ENCODE results near the gene NMUR1.
A peak's percentile ranks its signal among the peaks of the same experiment; 100 is the strongest.

NMUR1 gene

DNA sequence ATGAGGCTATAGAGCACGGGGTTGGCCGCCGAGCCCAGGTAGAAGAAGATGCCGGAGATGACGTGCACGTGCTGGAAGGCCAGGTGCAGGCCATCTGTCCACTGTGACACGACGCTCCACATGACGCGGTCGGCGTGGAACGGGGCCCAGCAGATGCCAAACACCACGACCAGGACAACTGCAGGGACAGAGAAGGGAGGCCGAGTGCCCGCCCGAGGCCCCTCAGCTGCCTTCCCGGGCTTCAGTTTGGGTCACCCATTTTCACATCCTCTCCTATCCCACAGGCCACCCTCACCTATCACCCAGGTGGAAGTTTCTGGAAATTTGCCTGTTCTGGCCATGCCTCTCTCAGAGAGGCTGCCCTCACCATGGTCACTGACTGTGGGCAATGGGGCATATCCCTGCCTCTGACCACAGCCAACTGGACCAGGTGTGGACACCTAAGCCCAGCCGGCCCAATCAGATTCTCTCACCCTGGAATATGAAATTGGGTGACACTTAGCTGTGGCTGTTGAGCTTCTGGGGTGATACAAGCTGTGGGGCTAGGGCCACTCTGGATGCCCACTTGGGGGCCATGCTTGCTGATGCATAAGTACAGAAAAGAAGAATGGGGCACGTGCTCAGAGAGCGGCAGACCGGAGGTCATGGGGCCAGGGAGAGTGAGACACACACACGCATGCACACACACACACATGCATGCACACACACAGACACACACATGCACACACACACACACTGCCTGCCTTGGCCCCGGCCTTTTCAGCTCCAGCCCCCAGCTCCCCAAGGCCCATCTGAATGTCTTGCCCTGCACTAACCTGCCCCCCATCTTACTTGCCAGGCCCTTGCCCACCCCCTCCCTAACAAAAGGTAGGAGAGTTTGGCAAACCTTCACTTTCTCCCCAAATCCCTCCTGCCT lies 4.7 kb downstream of the NMUR1 start:
- DNase-seq (ENCODE audit: low spot score) = no peak

DNA sequence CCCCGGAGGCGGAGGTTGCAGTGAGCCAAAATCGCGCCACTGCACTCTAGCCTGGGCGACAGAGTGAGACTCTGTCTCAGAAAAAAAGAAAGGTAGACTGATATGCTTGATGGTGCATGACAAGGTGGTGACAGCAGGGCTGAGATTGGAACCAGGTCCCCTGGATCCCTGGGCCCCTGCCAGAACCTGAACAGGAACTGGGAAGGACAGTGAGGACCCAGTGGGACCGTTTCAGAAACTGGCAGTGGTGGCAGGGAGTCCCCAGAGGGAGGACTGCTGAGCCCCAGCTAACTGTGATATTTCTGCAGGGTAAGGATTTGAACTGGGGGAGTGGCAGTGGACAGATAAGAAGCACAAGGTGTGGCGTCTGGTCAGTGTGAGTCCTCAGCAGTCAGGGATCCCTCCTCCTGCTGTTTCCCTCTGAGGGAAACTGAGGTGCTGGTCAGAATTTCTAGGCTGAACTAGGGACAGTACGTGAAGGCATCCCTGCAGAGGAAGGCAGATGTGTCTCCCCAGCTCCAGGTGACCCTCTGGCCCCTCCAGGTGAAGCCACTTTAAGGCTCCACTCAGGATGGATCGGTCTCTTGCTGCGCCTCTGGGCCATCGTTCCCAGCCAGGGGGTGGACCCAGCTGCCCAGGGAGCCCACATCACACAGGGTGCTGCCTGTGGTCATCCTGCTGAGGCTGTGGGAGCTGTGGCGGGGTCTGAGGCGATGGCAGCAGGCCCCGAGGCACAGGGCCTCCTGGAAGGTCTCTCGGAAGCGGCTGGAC lies 5.6 kb downstream of the NMUR1 start:
- DNase-seq (ENCODE audit: low spot score) = no peak

DNA sequence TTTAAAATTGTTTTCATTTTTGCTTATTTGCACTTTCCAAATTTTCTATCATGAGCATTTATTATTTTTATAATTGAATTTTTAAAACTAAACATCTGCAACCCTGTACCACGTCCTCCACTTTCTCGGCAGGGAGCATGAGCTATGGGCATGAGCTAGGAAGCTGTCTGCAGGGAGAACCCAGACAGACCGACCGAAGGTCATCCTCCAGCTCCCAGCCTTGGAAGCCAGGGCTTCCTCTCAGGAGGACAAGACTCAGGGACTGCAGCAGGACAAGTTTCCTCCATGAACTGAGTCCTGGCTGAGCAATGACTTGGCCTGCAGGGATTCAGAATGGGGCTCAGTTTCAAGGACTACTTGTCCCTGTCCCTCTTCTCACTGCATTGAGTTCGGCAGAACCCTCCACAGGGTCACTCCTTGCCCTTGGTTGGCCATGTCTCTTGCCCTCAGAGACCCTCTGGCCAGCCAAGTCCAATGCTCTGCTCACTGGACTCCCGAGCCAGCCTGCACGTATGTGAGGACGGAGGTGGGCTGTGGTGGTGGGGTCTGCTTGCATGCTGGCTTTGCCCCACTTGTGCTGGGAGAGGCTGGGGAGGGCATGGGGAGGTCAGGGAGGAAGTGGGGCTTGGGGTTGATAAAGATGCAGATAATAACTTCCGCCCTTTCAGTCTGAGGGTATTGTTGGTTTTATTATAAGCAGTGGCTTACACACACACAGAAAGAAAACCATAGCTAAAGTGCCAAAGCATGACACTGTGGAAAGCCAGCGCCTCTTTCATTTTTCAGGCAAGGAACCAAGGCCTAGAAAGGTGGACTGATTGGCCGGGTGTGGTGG lies 6.6 kb downstream of the NMUR1 start:
- DNase-seq (ENCODE audit: low spot score) = no peak

DNA sequence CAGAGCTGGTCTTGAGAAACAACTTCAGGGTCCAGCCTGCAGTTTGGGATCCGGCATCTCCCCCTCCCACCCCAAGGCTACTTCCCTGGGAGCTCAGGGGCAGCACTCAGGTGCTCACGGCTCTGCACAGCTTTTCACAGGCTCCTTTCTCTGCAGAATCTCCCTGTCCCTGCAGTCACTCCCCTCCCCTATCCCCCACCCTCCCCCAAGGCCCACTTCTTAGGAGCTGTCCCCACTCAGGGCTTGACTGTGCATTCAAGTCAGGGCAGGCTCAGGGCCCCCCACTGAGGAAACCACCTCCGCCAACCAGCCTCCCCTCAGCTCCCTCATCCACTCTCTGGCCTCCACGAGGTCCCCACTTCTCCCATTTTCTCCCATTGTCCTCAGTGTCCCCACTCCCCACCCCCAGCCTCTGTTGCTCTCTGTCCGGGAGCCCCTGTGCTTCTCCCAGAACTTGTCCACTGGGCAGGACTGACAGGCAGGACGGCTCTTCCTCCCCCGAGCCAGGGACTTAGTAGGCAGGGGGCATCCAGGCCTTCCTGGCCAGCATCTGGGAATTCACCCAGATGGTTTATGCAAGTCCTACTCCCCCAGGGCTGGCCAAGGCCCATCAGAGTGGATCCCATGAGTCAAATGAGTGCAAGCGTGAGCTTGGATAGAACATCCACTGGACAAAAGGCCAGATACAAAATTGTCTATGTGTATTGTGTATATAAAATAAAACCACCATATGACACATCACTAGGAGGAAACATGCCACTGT lies 7.6 kb downstream of the NMUR1 start:
- no peak for DNase-seq (ENCODE audit: low spot score)

DNA sequence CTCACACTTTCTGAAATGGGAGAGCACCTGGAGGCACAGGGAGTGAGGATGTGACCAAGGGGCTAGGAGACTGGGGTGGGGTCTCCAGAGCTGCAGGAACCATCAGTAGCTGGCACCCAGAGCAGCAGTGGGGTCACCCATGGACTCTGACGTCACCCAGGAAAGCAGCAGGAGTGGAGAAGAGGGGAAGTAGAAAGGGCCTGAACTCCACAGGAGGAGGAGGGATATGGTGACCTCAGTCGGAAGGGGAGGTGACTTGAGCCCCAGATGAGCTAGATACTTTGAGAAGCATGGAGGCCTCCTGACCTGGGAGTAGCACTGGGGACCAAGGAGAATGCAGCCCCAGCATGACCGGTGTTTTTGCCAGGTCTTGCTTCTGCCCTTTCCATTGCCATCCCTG lies 8.8 kb downstream of the NMUR1 start:
- DNase-seq (ENCODE audit: low spot score) = no peak

DNA sequence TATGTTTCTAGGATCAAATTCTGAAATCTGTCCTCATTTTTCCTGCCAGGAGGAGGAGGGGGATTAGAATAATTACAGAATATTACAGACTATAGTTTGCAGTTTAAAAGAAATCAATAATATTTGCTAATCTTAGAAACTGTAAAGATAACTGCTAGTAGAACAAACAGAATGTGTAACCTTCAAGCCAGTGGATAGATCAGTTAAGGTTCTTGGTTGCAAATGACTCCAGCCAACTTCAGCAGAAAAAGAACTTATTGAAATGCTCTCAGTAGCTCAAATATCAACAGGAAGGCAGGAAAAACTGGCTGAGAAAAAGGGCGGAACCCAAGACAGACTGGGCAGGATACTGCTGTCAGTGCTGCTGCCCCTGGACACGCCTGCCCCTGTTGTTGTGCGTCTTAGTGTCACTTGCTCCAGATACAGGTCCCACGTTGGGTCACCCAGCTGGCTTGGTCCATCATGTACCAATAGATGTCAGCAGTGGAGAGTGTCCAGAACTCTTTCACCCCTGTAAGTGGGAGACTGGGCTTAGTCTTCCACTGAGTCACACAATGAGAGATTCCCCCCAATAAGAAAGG lies 10.2 kb downstream of the NMUR1 start:
- DNase-seq (ENCODE audit: low spot score) = no peak

DNA sequence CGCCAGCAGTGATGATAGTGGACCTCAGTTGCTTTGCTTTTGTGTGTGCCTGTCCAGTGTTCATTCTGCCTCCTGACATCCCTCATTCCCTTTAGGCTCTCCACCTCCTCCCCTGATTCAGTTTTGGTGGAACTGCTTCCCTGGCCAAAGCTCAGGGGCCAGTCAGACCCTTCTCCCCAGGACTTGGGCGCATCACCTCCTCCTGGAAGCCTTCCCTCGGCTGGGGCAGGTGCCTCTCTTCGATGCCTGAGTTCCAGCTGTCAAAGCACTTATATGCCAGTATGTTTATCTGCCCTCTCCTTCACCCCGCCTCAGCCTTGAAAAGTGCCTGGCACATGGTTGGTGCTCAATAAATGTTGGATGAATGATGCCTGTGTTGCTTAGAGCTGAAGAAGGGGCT lies 11.5 kb downstream of the NMUR1 start:
- DNase-seq (ENCODE audit: low spot score) = no peak

DNA sequence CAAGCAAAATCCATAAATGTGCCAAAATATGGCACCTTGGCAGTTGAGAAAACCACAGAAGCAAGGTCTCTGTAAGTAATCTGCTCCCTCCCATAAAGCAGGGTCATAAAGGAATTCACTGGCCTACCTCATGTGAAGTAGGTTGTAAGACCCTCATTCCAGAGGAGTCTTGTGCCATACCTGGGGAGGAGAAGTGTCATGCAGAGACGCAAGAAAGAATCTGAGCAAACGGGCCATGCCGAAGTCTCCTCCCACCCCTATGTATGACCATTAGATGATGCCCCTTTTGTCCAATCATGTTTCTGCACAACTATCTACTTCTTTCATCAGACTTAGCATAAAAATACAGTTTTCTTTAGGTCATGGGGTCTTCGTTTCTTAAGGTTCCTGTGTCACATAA lies 14.6 kb downstream of the NMUR1 start:
- DNase-seq (ENCODE audit: low spot score) = no peak

DNA sequence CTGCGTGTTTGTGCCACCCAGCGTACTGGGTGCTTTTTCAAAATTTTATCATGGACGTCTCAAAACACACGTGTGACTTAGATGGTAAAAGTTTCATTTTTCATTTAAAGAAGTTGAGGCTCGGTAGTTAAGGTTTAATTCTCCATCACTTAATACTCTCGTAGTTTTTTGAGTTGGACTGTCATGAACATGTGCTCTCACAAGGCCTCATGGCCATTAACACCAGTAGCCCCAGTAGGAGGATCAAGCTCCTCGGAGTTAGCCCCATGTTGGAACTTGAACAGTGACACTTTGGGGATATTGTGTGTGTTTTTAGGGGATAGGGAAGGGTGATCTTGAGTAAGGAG lies 15.3 kb downstream of the NMUR1 start:
- DNase-seq (ENCODE audit: low spot score) = no peak

DNA sequence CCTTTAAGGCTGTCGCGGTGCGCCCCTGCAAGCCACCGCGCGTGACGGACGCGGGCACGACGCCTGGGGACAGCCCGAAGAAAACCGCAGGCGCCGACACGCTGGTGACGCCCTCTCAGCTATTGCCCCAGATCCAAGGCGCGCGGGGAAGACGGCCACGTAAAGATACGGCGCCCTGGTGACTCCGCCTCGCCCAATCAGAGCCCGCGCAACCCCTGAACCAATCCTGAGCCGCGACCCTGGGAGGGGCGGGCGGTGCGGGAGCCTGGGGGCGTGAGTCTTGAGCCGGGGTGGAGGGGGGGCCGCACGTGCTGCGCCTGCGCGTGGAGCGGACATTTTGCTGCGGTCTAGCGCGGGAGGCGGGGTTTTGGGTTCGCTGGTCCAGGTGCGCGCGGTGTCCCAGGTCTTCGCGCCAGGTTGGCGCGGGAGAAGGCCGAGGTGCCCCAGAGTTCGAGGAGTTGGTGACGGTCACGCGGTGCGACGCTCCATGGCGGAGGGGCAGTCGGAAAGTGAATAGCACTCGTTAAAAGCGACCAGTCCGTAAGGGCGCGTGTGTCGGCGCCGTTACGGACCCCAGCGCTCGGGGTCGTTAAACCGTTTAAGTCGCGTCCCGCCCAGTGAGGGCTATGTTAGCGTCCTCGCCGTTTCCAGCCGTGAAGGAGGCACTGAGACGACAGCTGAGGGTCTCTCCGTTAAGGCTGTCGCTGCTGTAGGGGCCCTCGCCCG lies 15.9 kb downstream of the NMUR1 start:
- DNase-seq (ENCODE audit: low spot score) = peak; percentile 99

DNA sequence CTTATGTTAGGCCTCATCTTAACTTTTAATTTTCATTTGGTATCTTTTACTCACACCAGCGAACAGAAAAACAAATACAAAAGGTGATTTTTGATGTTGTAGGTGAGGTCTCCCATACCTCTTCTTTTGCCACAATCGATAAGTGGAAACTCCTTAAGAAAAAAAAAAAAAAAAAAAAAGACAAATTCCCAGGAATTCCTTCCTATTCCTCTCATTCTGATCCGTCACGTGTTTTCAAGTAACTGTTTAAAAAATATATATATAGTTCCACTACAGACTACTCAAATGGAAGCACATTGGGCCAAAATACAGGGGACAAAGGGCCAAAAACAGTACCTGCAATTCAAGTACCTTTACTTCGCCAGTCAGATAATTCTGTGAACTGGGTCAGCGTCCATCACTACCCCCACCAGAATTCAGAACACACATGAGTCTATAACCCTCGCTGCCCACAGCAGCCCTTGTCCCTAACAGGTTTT lies 16.5 kb downstream of the NMUR1 start:
- no peak for DNase-seq (ENCODE audit: low spot score)

DNA sequence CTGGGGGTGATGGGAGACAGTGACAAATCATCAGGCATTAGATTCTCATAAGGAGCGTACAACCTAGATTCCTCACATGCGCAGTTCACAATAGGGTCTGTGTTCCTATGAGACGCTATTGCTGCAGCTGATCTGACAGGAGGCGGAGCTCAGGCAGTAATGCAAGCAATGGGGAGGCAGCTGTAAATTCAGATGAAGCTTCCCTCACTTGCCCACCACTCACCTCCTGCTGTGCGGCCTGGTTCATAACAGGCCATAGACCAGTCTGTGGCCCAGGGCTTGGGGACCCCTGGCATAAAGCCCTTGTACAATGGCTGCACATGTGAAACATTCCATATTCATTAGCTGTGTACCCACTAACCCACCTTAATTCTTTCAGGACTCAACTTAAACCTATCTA lies 18.0 kb downstream of the NMUR1 start:
- DNase-seq (ENCODE audit: low spot score) = no peak

DNA sequence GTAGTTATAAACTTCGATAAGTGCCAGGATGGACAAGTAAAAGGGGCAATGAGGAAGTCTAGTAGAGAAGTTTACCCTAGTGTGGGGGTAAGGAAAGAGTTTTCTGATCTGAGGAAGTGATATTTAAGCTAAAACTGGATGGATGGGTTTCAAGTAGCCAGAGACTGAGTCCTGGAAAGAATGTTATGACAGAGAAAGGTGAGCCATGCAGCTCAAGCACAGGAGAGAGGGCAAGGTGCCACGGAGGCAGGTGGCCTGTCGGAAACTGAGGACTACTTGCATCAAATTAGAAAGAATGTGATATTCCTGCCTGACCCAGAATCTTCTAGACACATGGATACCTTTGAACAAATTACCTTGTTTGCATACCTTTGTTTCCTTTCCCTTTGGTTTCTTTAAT lies 26.5 kb downstream of the NMUR1 start:
- no peak for DNase-seq (ENCODE audit: low spot score)

DNA sequence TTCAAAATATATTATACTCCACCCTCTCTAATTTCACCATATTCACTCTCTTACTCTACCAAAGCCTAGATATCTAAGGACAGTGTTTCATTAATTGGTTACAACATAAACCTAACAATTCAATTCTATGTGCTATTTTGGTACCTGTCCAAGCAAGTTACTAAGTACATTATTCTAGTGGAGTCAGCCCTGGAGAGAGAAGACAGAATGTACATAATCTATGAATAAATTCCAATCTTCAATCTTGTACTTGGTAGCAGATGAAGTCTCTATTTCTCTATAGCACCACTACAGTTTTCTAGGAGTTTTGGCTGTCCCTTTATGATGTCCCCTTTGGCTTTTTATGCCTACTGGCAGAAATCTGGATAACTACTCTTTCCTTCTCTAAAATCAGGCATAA lies 27.6 kb downstream of the NMUR1 start:
- DNase-seq (ENCODE audit: low spot score) = no peak

DNA sequence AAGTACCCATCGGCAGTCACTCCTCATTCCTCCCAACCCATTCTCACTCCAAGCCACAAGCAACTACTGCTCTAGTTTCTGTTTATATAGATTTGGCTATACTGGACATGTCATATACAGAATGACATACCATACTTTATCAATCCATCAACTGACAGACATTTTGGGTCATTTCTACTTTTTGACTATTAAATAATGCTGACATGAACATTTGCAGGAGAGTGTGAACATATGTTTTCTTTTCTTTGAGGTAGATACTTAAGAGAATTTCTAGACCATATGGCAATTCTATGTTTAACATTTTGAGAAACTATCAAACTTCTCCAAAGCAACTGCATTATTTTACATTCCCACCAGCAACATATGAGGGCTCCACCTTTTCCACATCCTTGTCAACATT lies 32.6 kb downstream of the NMUR1 start:
- DNase-seq (ENCODE audit: low spot score) = no peak

DNA sequence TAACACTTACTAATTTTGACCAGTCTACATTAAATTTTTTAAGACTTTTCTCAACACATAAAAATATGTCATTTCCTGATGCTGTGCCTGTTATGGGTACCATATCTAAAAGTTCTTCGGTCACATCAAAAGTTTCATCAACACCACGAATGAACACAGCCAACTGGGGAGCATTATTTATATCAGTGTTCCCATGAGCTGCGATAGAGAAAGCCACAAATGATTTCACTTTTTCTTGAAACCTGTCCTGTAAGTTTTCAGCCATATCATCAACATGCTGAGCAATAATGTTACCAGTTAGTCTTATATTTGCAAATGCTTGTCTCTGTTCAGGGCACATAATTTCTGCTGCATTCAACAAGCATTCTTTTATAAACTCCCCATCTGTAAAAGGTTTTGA lies 35.6 kb downstream of the NMUR1 start:
- no peak for DNase-seq (ENCODE audit: low spot score)

DNA sequence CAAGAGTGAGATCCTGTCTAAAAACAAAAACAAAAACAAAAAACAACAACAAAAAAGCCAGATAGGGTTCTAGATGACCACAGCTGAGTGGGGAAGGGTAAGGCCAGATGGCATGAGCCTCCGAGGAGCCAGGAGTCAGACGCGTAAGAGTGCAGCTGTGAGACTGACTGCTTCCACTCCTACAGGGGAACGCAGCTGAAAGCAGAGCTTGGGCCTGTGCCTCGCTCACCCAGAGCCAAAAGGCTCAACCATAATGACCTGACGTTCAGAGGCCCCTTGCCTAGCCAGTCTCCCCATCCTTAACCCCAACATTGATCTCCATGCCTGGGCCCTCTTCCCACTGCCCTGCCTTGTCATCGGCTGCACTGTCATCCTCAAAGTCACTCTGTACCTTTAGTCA lies 39.4 kb downstream of the NMUR1 start:
- no peak for DNase-seq (ENCODE audit: low spot score)

DNA sequence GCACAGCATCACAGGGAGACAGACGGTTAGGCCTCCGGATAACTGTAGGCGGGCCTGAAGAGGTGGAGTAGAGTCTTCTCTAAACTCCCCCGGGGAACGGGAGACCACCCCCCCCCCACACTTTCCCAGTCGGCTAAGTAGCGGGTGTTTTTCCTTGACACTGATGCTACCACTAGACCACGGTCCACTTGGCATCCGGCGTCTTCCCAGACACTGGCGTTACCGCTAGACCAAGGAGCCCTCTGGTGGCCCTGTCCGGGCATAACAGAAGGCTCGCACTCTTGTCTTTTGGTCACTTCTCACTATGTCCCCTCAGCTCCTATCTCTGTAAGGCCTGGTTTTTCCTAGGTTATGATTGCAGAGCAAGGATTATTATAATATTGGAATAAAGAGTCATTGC lies 40.3 kb downstream of the NMUR1 start:
- DNase-seq (ENCODE audit: low spot score) = no peak

DNA sequence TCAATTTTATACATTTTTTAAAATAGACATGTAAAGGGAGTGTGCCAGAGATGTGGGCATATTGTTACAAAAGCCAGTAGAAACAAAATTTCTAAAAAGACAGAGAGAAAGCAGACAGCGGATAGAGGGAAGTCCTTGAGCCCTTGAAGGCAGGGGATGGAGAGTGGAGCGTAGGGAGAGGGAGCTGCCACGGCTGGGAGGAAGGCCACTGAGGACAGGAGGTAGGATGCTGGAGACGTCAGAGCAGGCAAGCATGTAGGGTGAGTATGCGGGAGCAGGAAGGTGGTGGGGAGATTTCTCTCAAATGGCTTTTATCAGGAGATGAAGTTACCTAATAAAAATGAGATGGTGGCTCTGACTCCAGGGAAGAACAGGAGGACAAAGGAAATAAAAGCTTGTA lies 41.9 kb downstream of the NMUR1 start:
- DNase-seq (ENCODE audit: low spot score) = no peak

DNA sequence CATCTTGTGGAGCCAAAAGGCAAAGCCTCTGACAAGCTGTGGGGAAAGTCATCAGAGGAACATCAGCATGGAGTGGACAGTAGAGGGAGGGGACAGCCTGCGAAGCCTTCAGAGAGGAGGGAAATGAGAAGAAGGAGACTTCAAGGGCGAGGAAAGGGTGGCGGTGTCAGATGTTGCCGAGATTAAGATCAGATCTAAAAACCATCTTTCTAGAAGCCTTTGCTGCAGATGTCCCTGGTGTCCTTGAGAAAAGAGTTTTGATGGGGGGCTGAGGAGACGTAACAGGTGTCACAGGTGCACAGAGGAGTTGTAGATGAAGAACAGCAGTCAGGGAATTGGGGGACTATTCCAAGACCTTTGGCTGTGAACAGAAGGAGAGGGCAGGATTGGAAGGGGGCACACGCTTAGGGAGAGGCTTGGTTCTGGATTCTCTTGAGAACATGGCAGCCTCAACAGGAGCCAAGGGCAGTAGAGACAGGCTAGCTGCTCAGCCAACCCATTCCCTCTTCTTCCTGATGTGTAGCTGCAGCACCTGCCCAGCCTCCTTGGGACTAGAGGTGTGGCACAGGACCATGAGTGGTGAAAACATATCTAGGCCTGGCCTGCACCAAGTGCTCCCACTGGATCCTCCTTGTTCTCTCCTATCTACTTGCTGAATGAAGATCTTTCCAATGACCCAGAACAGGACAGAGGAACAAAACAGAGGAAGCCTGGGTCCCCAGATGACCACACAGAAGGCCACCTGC lies 43.2 kb downstream of the NMUR1 start:
- no peak for DNase-seq (ENCODE audit: low spot score)

Measured in D341Med (cell line).